ENCODE results near the gene CLSTN3.

- TF ChIP-seq CTCF (IDR thresholded peaks at IDR 0.05; ENCODE audit: low read depth, low read length, poor library complexity, severe bottlenecking) (no peak), EZH2phosphoT487 (IDR thresholded peaks at IDR 0.05; ENCODE audit: borderline replicate concordance, low read length) (no peak)
Measured at GRCh38 chr12:7203109-7203508, 72.9 kb downstream of the CLSTN3 start.
